WTC11 (cell line): ENCODE results near the gene FIGNL2. TPM values are rescaled to one million over a fixed set of nuclear protein-coding genes. Genes with fewer than 3 reads are reported as not detected.

Source experiments
- ATAC-seq: fragments of 200-7000 bp; cut with Tn5 transposase; 2 replicates; pipeline ENCODE4 v1.10.0; 2021; ENCODE audit warnings: mild to moderate bottlenecking, moderate library complexity
- CTCF ChIA-PET: fragments of 300-600 bp; sonication (Branson Sonifier 250); formaldehyde crosslinking; loops from one replicate; lab custom pipeline; 2021; ENCODE audit warnings: antibody characterized with exemption; lab: Charles Lee
- POLR2A ChIA-PET: fragments of 350-600 bp; sonication (Branson Sonifier 250); formaldehyde crosslinking; loops from one replicate; lab custom pipeline; 2021; ENCODE audit warnings: antibody characterized with exemption; lab: Charles Lee
- DNase-seq: peaks from one replicate; pipeline ENCODE4 v3.0.0; 2021; ENCODE audit warnings: low spot score
- H3K27ac Mint-ChIP-seq: 2 replicates; pipeline ENCODE4 v1.8.0; 2021; ENCODE audit warnings: mixed read lengths
- H3K27me3 Mint-ChIP-seq: 2 replicates; pipeline ENCODE4 v1.8.0; 2021; ENCODE audit warnings: low read depth, mild to moderate bottlenecking, moderate library complexity, mixed read lengths
- H3K36me3 Mint-ChIP-seq: 2 replicates; pipeline ENCODE4 v1.8.0; 2021; ENCODE audit warnings: mixed read lengths
- H3K4me1 Mint-ChIP-seq: 2 replicates; pipeline ENCODE4 v1.8.0; 2022; ENCODE audit warnings: mixed read lengths
- H3K4me3 Mint-ChIP-seq: 2 replicates; pipeline ENCODE4 v1.8.0; 2021; ENCODE audit warnings: mild to moderate bottlenecking, moderate library complexity, mixed read lengths
- H3K9me3 Mint-ChIP-seq: 2 replicates; pipeline ENCODE4 v1.8.0; 2021; ENCODE audit warnings: mixed read lengths
- CBFB ChIP-seq: sonication (generic); formaldehyde crosslinking; IDR thresholded peaks from 2 replicates; pipeline ENCODE4 v1.8.1; 2022; ENCODE audit warnings: mild to moderate bottlenecking, low read depth, missing genetic modification reagents
- ETV6 ChIP-seq: sonication (generic); formaldehyde crosslinking; IDR thresholded peaks from 2 replicates; pipeline ENCODE4 v1.8.1; 2022; ENCODE audit warnings: mild to moderate bottlenecking, missing genetic modification reagents
- FOXJ3 ChIP-seq: sonication (generic); formaldehyde crosslinking; IDR thresholded peaks from 2 replicates; pipeline ENCODE4 v1.9.0; 2021; ENCODE audit warnings: missing genetic modification reagents, mild to moderate bottlenecking, borderline replicate concordance
- FOXP4 ChIP-seq: sonication (generic); formaldehyde crosslinking; IDR thresholded peaks from 2 replicates; pipeline ENCODE4 v1.8.0; 2022; ENCODE audit warnings: mild to moderate bottlenecking, missing genetic modification reagents
- JAZF1 ChIP-seq: fragments of 250-450 bp; sonication (Bioruptor Pico); IDR thresholded peaks from 2 replicates; pipeline ENCODE4 v1.9.0; 2021; ENCODE audit warnings: moderate library complexity, mild to moderate bottlenecking, inconsistent platforms
- NFATC4 ChIP-seq: fragments of 250-450 bp; sonication (Bioruptor Pico); IDR thresholded peaks from 2 replicates; pipeline ENCODE4 v1.9.0; 2021; ENCODE audit warnings: mild to moderate bottlenecking
- PRRX2 ChIP-seq: fragments of 250-450 bp; sonication (Bioruptor Pico); IDR thresholded peaks from 2 replicates; pipeline ENCODE4 v1.8.0; 2021; ENCODE audit warnings: mild to moderate bottlenecking
- SMAD4 ChIP-seq: sonication (generic); formaldehyde crosslinking; IDR thresholded peaks from 2 replicates; pipeline ENCODE4 v1.8.0; 2022; ENCODE audit warnings: mild to moderate bottlenecking, missing genetic modification reagents
- ZBTB43 ChIP-seq: sonication (generic); formaldehyde crosslinking; IDR thresholded peaks from 2 replicates; pipeline ENCODE4 v1.8.1; 2023; ENCODE audit warnings: mild to moderate bottlenecking, missing genetic modification reagents
- ZNF232 ChIP-seq: sonication (generic); formaldehyde crosslinking; IDR thresholded peaks from 2 replicates; pipeline ENCODE4 v1.8.0; 2022; ENCODE audit warnings: mild to moderate bottlenecking, missing genetic modification reagents
- total RNA-seq: library from RNA; stranded (reverse); gene quantifications from 3 replicates; pipeline ENCODE4 v1.2.3, GENCODE V29; 2021
- TF ChIP-seq, protein P1 (sequence below): sonication (generic); formaldehyde crosslinking; IDR thresholded peaks from 2 replicates; pipeline ENCODE4 v1.8.0; 2022; ENCODE audit warnings: mild to moderate bottlenecking, missing genetic modification reagents
- TF ChIP-seq, protein P2 (sequence below): sonication (generic); formaldehyde crosslinking; IDR thresholded peaks from 2 replicates; pipeline ENCODE4 v1.8.0; 2023; ENCODE audit warnings: mild to moderate bottlenecking, missing genetic modification reagents
- TF ChIP-seq, protein P3 (sequence below): sonication (generic); formaldehyde crosslinking; IDR thresholded peaks from 2 replicates; pipeline ENCODE4 v1.8.1; 2022; ENCODE audit warnings: low read depth, missing genetic modification reagents, borderline replicate concordance
- TF ChIP-seq, protein P4 (sequence below): sonication (generic); formaldehyde crosslinking; IDR thresholded peaks from 2 replicates; pipeline ENCODE4 v1.8.0; 2022; ENCODE audit warnings: mild to moderate bottlenecking, missing genetic modification reagents
- TF ChIP-seq, protein P5 (sequence below): fragments of 250-450 bp; sonication (Bioruptor Pico); IDR thresholded peaks from 2 replicates; pipeline ENCODE4 v2.1.2; 2022; ENCODE audit warnings: mild to moderate bottlenecking, moderate library complexity
- TF ChIP-seq, protein P6 (sequence below): sonication (generic); formaldehyde crosslinking; IDR thresholded peaks from 2 replicates; pipeline ENCODE4 v1.8.0; 2023; ENCODE audit warnings: missing genetic modification reagents

FIGNL2 gene
- total RNA-seq, 1 experiment from 2014 or later: 9.9 TPM

DNA sequence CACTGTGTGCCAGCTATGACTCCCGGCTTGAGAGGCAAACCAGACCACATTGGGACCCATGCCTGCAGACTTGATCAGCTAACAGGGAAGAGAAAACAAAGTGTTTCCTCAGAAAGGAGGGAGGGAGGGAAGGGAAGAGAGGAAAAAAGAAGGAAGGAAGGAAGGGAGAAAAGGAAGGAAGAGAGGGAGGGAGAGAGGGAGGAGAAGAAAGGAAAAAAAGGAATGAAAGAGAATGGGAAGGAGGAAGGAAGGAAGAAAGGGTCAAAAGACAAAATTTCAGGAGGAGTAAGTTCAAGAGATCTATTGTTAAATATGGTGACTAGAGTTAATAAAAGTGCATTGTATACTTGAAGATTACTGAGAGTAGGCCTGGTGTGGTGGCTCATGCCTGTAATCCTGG lies 18.9 kb downstream of the FIGNL2 start (continued):
- TF ChIP-seq ZBTB43 (CRISPR knock-in tag) (no peak), JAZF1 (CRISPR knock-in tag) (no peak), ZNF232 (no peak), CBFB (CRISPR knock-in tag) (no peak), SMAD4 (no peak), FOXP4 (CRISPR knock-in tag) (no peak)
- TF ChIP-seq, protein P1, sequence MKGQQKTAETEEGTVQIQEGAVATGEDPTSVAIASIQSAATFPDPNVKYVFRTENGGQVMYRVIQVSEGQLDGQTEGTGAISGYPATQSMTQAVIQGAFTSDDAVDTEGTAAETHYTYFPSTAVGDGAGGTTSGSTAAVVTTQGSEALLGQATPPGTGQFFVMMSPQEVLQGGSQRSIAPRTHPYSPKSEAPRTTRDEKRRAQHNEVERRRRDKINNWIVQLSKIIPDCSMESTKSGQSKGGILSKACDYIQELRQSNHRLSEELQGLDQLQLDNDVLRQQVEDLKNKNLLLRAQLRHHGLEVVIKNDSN (CRISPR knock-in tag): no peak
- TF ChIP-seq, protein P2, sequence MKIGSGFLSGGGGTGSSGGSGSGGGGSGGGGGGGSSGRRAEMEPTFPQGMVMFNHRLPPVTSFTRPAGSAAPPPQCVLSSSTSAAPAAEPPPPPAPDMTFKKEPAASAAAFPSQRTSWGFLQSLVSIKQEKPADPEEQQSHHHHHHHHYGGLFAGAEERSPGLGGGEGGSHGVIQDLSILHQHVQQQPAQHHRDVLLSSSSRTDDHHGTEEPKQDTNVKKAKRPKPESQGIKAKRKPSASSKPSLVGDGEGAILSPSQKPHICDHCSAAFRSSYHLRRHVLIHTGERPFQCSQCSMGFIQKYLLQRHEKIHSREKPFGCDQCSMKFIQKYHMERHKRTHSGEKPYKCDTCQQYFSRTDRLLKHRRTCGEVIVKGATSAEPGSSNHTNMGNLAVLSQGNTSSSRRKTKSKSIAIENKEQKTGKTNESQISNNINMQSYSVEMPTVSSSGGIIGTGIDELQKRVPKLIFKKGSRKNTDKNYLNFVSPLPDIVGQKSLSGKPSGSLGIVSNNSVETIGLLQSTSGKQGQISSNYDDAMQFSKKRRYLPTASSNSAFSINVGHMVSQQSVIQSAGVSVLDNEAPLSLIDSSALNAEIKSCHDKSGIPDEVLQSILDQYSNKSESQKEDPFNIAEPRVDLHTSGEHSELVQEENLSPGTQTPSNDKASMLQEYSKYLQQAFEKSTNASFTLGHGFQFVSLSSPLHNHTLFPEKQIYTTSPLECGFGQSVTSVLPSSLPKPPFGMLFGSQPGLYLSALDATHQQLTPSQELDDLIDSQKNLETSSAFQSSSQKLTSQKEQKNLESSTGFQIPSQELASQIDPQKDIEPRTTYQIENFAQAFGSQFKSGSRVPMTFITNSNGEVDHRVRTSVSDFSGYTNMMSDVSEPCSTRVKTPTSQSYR: no peak
- TF ChIP-seq, protein P3, sequence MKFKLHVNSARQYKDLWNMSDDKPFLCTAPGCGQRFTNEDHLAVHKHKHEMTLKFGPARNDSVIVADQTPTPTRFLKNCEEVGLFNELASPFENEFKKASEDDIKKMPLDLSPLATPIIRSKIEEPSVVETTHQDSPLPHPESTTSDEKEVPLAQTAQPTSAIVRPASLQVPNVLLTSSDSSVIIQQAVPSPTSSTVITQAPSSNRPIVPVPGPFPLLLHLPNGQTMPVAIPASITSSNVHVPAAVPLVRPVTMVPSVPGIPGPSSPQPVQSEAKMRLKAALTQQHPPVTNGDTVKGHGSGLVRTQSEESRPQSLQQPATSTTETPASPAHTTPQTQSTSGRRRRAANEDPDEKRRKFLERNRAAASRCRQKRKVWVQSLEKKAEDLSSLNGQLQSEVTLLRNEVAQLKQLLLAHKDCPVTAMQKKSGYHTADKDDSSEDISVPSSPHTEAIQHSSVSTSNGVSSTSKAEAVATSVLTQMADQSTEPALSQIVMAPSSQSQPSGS: no peak

DNA sequence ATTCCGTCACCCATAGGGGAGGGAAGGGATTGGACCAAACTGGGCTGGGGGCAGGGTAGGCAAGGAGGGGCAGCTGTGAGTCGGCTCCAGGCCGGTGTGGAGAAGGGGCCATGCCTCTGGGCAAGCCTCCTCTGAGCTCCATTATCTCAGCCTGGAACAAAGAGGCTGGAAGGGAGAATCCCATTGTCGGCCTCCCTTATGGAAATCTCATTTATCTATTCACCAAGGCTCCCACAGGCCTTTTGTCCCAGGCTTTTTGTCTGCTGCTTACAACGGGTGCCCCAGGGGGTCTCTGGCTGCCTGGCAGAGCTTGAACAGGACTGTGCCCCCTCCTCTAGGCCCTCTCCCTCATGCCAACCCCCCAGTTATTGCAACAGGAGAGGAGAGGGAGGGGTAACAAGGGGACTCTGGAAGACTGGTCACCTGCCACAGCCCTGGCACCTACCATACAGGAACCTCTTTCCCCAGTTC lies 19.5 kb downstream of the FIGNL2 start:
- POLR2A ChIA-PET: interaction anchor here (0.9 kb wide), 1 partner anchor 27 kb away, joined by 3 read pairs; no protein-coding TSS in a partner anchor
- H3K27ac Mint-ChIP-seq: peak overlapping the region; percentile 29; the same call in 1 of the 2 replicates

More for the DNA sequence above, 19.5 kb downstream of the FIGNL2 start:
- CTCF ChIA-PET: interaction anchor here (0.8 to 5.1 kb wide), 12 partner anchors 8 to 297 kb away, joined by 3 to 49 read pairs (median 5); no protein-coding TSS in a partner anchor
- peaks cover 50% of the 10 kb centered on the region for H3K4me1 Mint-ChIP-seq
- peaks cover 3% of the 10 kb centered on the region; the same call in 1 of the 2 replicates for H3K9me3 Mint-ChIP-seq
- no peaks in the 10 kb centered on the region for H3K36me3 Mint-ChIP-seq
- TF ChIP-seq FOXJ3 (CRISPR knock-in tag): no peak
- TF ChIP-seq ETV6: 0 out of 2 replicates have a peak, but pooled peaks have one; percentile 28
- TF ChIP-seq, protein P4, sequence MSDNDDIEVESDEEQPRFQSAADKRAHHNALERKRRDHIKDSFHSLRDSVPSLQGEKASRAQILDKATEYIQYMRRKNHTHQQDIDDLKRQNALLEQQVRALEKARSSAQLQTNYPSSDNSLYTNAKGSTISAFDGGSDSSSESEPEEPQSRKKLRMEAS (CRISPR knock-in tag): peak; percentile 36; the same call in 1 of the 2 replicates
- TF ChIP-seq, protein P5, sequence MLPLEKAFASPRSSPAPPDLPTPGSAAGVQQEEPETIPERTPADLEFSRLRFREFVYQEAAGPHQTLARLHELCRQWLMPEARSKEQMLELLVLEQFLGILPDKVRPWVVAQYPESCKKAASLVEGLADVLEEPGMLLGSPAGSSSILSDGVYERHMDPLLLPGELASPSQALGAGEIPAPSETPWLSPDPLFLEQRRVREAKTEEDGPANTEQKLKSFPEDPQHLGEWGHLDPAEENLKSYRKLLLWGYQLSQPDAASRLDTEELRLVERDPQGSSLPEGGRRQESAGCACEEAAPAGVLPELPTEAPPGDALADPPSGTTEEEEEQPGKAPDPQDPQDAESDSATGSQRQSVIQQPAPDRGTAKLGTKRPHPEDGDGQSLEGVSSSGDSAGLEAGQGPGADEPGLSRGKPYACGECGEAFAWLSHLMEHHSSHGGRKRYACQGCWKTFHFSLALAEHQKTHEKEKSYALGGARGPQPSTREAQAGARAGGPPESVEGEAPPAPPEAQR (CRISPR knock-in tag): no peak
- TF ChIP-seq, protein P6, sequence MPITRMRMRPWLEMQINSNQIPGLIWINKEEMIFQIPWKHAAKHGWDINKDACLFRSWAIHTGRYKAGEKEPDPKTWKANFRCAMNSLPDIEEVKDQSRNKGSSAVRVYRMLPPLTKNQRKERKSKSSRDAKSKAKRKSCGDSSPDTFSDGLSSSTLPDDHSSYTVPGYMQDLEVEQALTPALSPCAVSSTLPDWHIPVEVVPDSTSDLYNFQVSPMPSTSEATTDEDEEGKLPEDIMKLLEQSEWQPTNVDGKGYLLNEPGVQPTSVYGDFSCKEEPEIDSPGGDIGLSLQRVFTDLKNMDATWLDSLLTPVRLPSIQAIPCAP (CRISPR knock-in tag): no peak
- no peak for TF ChIP-seq NFATC4 (CRISPR knock-in tag)
- no peak for TF ChIP-seq PRRX2 (CRISPR knock-in tag)
- TF ChIP-seq, all 79 proteins: peak for 2
- Mint-ChIP-seq H3K4me3 (no peak overlapping the region), H3K27me3 (peaks cover 4% of the 10 kb centered on the region; the same call in 1 of the 2 replicates)
- DNase-seq: peak; percentile 38
- ATAC-seq: peak; percentile 63
